ENCODE data around the gene NLRP7. TPM values are rescaled to one million over a fixed set of nuclear protein-coding genes. Genes with fewer than 3 reads are reported as not detected.

The NLRP7 gene
- total and polyA plus RNA-seq, 7 donors: not detected

DNA sequence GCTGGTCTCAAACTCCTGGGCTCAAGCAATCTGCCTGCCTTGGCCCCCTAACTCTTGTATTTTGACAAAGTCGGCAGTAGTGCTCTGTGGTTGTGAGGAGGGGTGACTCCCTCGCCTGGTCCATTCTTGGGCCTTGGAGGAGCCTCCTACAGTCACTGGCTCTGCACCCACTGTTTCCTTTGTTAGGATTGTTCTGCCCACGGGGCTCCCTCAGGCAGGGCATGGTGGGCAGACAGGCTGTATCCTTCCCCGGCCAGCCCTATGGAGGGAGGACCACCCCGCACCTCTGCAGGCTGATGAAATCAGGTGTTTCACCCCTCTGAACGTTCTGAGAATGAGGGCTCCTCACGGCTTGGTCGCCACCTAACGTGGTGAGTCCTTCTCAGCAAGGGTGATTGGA lies 64.1 kb downstream of the NLRP7 start:
- Histone ChIP-seq H3K4me3 (no peak overlapping the region), H3K9me3 (no peaks in the 10 kb centered on the region), H3K36me3 (ENCODE audit: insufficient read depth in 1 of 2, low read depth in 1 of 2) (no peaks in the 10 kb centered on the region), H3K27ac (no peak overlapping the region), H3K4me1 (no peaks in the 10 kb centered on the region), H3K27me3 (ENCODE audit: insufficient read depth in 3 of 3, low read length in 2 of 3) (no peaks in the 10 kb centered on the region)
- ATAC-seq (no peak), DNase-seq (no peak)
- TF ChIP-seq, protein P1, sequence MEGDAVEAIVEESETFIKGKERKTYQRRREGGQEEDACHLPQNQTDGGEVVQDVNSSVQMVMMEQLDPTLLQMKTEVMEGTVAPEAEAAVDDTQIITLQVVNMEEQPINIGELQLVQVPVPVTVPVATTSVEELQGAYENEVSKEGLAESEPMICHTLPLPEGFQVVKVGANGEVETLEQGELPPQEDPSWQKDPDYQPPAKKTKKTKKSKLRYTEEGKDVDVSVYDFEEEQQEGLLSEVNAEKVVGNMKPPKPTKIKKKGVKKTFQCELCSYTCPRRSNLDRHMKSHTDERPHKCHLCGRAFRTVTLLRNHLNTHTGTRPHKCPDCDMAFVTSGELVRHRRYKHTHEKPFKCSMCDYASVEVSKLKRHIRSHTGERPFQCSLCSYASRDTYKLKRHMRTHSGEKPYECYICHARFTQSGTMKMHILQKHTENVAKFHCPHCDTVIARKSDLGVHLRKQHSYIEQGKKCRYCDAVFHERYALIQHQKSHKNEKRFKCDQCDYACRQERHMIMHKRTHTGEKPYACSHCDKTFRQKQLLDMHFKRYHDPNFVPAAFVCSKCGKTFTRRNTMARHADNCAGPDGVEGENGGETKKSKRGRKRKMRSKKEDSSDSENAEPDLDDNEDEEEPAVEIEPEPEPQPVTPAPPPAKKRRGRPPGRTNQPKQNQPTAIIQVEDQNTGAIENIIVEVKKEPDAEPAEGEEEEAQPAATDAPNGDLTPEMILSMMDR (IDR thresholded peaks at IDR 0.05): no peak
- WGBS, 3 donors: 73 to 78% (median 77%) methylated on average over 9 of the region's 9 CpGs
- intact Hi-C loops (cut with DNase I): no loop called here

DNA sequence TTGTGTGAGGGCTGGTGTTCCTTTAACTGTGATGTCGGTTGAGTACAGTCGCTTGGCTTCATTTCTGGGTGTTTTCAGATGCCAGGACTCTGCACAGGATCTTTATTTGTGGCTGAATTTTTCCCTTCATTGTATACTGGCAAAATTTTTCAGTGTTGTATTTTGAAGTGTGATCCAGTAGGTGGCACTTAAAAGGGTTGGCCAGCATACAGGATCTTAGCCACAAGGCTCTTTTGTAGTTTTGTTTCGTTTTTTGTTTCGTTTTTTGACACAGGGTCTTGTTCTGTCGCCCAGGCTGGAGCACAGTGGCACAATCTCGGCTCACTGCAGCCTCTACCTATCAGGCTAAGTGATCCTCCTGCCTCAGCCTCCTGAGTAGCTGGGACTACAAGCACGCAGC lies 64.6 kb downstream of the NLRP7 start:
- no peak for DNase-seq
- no peaks in the 10 kb centered on the region for H3K27me3 ChIP-seq (ENCODE audit: insufficient read depth in 3 of 3, low read length in 2 of 3)
- H3K4me1 ChIP-seq: no peaks in the 10 kb centered on the region
- no peaks in the 10 kb centered on the region for H3K9me3 ChIP-seq
- no peak overlapping the region for H3K4me3 ChIP-seq
- intact Hi-C loops (cut with DNase I): no loop called here
- ATAC-seq: no peak
- H3K36me3 ChIP-seq (ENCODE audit: insufficient read depth in 1 of 2, low read depth in 1 of 2): no peaks in the 10 kb centered on the region
- 65 to 75% (median 70%) methylated on average over 7 of the region's 7 CpGs for WGBS, 3 donors
- no peak overlapping the region for H3K27ac ChIP-seq
- TF ChIP-seq, protein P1 (IDR thresholded peaks at IDR 0.05): no peak

- H3K27me3 ChIP-seq (ENCODE audit: insufficient read depth in 3 of 3, low read length in 2 of 3): no peaks in the 10 kb centered on the region
- no peak for DNase-seq
- ATAC-seq: no peak
- H3K9me3 ChIP-seq: no peaks in the 10 kb centered on the region
- no peaks in the 10 kb centered on the region for H3K36me3 ChIP-seq (ENCODE audit: insufficient read depth in 1 of 2, low read depth in 1 of 2)
- 48 to 60% (median 53%) methylated on average over 6 of the region's 6 CpGs for WGBS, 3 donors
- TF ChIP-seq, protein P1 (IDR thresholded peaks at IDR 0.05): no peak
- intact Hi-C loops (cut with DNase I): no loop called here
- no peak overlapping the region for H3K27ac ChIP-seq
- H3K4me3 ChIP-seq: no peak overlapping the region
- no peaks in the 10 kb centered on the region for H3K4me1 ChIP-seq
Measured at GRCh38 chr19:54881884-54882283, 65.4 kb downstream of the NLRP7 start.

GRCh38 chr19:54877471-54877870 lies 69.9 kb downstream of the NLRP7 start:
- Histone ChIP-seq H3K9me3 (no peaks in the 10 kb centered on the region), H3K27ac (no peak overlapping the region), H3K4me1 (no peaks in the 10 kb centered on the region), H3K4me3 (no peak overlapping the region), H3K27me3 (ENCODE audit: insufficient read depth in 3 of 3, low read length in 2 of 3) (no peaks in the 10 kb centered on the region), H3K36me3 (ENCODE audit: insufficient read depth in 1 of 2, low read depth in 1 of 2) (no peaks in the 10 kb centered on the region)
- intact Hi-C loops (cut with DNase I): no loop called here
- TF ChIP-seq, protein P1 (IDR thresholded peaks at IDR 0.05): no peak
- DNase-seq (no peak), ATAC-seq (no peak)
- 59 to 76% (median 72%) methylated on average over 3 of the region's 3 CpGs for WGBS, 3 donors

DNA sequence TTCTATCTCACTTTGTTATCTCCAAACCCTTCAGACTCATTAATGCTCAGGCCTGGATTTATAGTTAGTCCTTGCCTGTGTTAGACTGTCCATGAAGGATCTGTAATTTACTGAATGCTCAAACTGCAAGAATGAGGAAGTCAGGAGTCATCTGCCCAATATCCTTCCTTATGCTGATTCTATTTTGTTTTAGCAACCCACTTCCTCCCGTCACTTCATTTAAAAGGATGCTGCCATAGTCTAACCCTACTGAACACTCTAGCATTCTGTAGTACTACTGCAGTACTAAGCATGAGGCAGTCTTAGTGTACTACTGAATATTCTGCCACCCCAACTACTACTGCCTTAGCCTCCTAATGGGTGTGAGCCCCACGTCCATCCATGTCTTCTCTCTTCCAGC lies 71.8 kb downstream of the NLRP7 start:
- DNase-seq (no peak), ATAC-seq (no peak)
- H3K4me1 ChIP-seq: no peaks in the 10 kb centered on the region
- no peaks in the 10 kb centered on the region for H3K36me3 ChIP-seq (ENCODE audit: insufficient read depth in 1 of 2, low read depth in 1 of 2)
- H3K4me3 ChIP-seq: no peak overlapping the region
- TF ChIP-seq, protein P1 (IDR thresholded peaks at IDR 0.05): no peak
- H3K27me3 ChIP-seq (ENCODE audit: insufficient read depth in 3 of 3, low read length in 2 of 3): no peaks in the 10 kb centered on the region
- H3K9me3 ChIP-seq: no peaks in the 10 kb centered on the region
- intact Hi-C loops (cut with DNase I): no loop called here
- H3K27ac ChIP-seq: no peak overlapping the region
- 54 to 66% (median 56%) methylated on average over 2 of the region's 2 CpGs for WGBS, 3 donors
